Measurements from ENCODE around the gene ENDOD1.
A peak's percentile ranks its signal among the peaks of the same experiment; 100 is the strongest.
"Not testable (repeated sequence)": the region's sequence is repeated elsewhere in the genome, so short reads cannot be mapped to it uniquely, and the experiment has no call there.

Gene ENDOD1

GRCh38 chr11:95132956-95133355 lies 43.3 kb downstream of the ENDOD1 start:
- TF ChIP-seq POLR2A (IDR thresholded peaks at IDR 0.05; ENCODE audit: extremely low read depth, insufficient read length), result no peak
- TF ChIP-seq, protein P1, sequence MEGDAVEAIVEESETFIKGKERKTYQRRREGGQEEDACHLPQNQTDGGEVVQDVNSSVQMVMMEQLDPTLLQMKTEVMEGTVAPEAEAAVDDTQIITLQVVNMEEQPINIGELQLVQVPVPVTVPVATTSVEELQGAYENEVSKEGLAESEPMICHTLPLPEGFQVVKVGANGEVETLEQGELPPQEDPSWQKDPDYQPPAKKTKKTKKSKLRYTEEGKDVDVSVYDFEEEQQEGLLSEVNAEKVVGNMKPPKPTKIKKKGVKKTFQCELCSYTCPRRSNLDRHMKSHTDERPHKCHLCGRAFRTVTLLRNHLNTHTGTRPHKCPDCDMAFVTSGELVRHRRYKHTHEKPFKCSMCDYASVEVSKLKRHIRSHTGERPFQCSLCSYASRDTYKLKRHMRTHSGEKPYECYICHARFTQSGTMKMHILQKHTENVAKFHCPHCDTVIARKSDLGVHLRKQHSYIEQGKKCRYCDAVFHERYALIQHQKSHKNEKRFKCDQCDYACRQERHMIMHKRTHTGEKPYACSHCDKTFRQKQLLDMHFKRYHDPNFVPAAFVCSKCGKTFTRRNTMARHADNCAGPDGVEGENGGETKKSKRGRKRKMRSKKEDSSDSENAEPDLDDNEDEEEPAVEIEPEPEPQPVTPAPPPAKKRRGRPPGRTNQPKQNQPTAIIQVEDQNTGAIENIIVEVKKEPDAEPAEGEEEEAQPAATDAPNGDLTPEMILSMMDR (IDR thresholded peaks at IDR 0.05; ENCODE audit: low read depth, low read length), result no peak
- TF ChIP-seq, protein P2, sequence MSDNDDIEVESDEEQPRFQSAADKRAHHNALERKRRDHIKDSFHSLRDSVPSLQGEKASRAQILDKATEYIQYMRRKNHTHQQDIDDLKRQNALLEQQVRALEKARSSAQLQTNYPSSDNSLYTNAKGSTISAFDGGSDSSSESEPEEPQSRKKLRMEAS (IDR thresholded peaks at IDR 0.05; ENCODE audit: low read depth, low read length), result no peak
- no peak for TF ChIP-seq MYC (IDR thresholded peaks at IDR 0.05; ENCODE audit: low read depth, low read length)
- no peak for DNase-seq (ENCODE audit: low read depth)
- H3K4me3 ChIP-seq (ENCODE audit: low read depth, low read length), result no peak overlapping the region

DNA sequence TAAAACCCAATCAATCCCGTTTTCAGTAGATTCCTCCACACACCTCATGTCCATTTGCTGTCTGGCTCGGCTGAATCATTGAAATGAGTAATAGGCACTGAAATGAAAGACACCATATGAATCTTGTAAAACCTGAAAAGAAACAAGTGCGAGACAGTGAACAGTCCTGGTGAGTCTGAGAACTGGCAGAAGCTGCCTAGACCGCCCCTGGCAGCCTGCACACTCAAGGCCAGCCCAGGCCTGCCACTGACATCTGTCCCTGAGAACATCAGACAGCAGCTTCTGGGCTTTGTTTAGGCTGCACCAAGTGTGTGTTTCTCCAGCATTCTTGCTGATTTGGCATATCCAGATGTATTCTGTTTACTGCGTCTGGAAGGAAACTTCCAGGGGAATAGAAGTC lies 44.8 kb downstream of the ENDOD1 start:
- no peak for DNase-seq (ENCODE audit: low read depth)
- no peak overlapping the region for H3K4me3 ChIP-seq (ENCODE audit: low read depth, low read length)
- TF ChIP-seq MYC (IDR thresholded peaks at IDR 0.05; ENCODE audit: low read depth, low read length) (no peak), POLR2A (IDR thresholded peaks at IDR 0.05; ENCODE audit: extremely low read depth, insufficient read length) (no peak)
- TF ChIP-seq, protein P1 (IDR thresholded peaks at IDR 0.05; ENCODE audit: low read depth, low read length), result no peak
- TF ChIP-seq, protein P2 (IDR thresholded peaks at IDR 0.05; ENCODE audit: low read depth, low read length), result no peak

DNA sequence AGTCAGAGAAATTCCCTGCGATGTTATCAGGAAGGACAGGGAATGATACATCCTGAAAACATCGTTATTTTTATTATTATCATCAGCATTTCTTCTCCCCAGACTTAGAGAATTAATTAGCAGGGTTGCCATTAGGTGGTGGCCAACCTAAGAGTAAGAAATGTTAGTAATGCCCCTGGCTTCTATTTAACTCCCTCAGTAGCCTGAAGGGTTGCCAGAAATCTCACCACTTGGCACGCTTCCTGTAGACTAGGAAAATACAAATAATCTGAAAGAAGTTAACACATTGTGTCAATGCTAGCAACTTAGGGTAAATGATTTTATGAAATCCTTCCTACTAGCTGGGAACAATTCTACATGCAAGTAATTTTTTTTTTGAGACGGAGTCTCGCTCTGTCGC lies 45.5 kb downstream of the ENDOD1 start:
- DNase-seq (ENCODE audit: low read depth), result no peak
- H3K4me3 ChIP-seq (ENCODE audit: low read depth, low read length), result no peak overlapping the region
- TF ChIP-seq MYC (IDR thresholded peaks at IDR 0.05; ENCODE audit: low read depth, low read length) (no peak), POLR2A (IDR thresholded peaks at IDR 0.05; ENCODE audit: extremely low read depth, insufficient read length) (no peak)
- TF ChIP-seq, protein P1 (IDR thresholded peaks at IDR 0.05; ENCODE audit: low read depth, low read length), result no peak
- TF ChIP-seq, protein P2 (IDR thresholded peaks at IDR 0.05; ENCODE audit: low read depth, low read length), result no peak

DNA sequence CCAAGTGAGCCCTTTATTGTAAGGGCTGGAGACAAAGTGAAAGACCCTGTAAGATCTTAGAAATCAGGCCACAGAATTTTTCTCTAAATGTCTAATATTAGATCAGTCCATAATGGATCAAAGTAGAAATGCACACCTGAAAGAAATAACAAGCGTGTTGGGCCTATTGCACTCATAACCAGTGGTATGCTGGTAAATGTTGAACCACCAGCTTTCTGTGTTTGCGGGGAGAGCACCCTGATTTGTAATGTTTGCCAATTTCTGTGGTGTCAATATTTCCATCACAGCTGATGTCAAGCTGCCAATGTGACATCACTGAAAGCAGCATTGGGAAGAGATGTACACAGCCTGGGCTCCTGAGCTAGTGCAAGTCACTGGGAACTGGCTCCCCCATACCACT lies 46.2 kb downstream of the ENDOD1 start:
- H3K4me3 ChIP-seq (ENCODE audit: low read depth, low read length), result no peak overlapping the region
- TF ChIP-seq POLR2A (IDR thresholded peaks at IDR 0.05; ENCODE audit: extremely low read depth, insufficient read length) (no peak), MYC (IDR thresholded peaks at IDR 0.05; ENCODE audit: low read depth, low read length) (no peak)
- TF ChIP-seq, protein P2 (IDR thresholded peaks at IDR 0.05; ENCODE audit: low read depth, low read length), result no peak
- DNase-seq (ENCODE audit: low read depth), result no peak

GRCh38 chr11:95136747-95137146 lies 47.1 kb downstream of the ENDOD1 start:
- not testable (repeated sequence) for DNase-seq (ENCODE audit: low read depth); H3K4me3 ChIP-seq (ENCODE audit: low read depth, low read length)

DNA sequence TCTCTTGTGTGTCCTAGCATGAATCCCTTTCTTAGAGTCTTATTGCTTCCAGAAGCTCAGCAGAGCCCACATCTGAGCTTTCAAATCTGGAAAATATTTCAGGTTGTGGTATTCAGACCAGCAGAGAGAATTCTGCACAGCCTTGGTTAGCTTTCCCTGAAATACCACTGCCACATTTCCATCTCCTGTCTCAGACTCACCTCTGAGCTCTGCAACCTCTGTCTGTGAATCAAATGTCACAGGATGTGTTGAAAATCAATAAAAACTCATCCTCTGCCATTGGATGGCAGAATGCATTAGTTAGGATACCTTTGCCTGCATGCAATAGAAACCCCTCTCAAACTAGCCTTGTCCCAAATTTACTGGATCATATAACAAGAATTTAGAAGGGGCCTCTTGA lies 47.7 kb downstream of the ENDOD1 start:
- TF ChIP-seq, protein P1 (IDR thresholded peaks at IDR 0.05; ENCODE audit: low read depth, low read length), result no peak
- TF ChIP-seq MYC (IDR thresholded peaks at IDR 0.05; ENCODE audit: low read depth, low read length), result no peak
- TF ChIP-seq POLR2A (IDR thresholded peaks at IDR 0.05; ENCODE audit: extremely low read depth, insufficient read length), result no peak
- TF ChIP-seq, protein P2 (IDR thresholded peaks at IDR 0.05; ENCODE audit: low read depth, low read length), result no peak
- no peak for DNase-seq (ENCODE audit: low read depth)
- H3K4me3 ChIP-seq (ENCODE audit: low read depth, low read length), result no peak overlapping the region

GRCh38 chr11:95138448-95138847 lies 48.8 kb downstream of the ENDOD1 start:
- no peak for DNase-seq (ENCODE audit: low read depth)
- no peak overlapping the region for H3K4me3 ChIP-seq (ENCODE audit: low read depth, low read length)
- no peak for TF ChIP-seq MYC (IDR thresholded peaks at IDR 0.05; ENCODE audit: low read depth, low read length)
- TF ChIP-seq, protein P1 (IDR thresholded peaks at IDR 0.05; ENCODE audit: low read depth, low read length), result peak; percentile 26

Measured in NB4 (cell line).